CD4-positive, alpha-beta T cell treated with Interleukin-6 for 4 hours (primary cell): ENCODE results near the gene ONECUT2.
A peak's percentile ranks its signal among the peaks of the same experiment; 100 is the strongest.
"Not testable (repeated sequence)": the region's sequence is repeated elsewhere in the genome, so short reads cannot be mapped to it uniquely, and the experiment has no call there.

Source experiments
- DNase-seq: peaks from one replicate; pipeline ENCODE4 v3.0.0-alpha.2; 2020; ENCODE audit warnings: mixed read lengths

Gene ONECUT2

GRCh38 chr18:57434536-57435494 is at the start of gene ONECUT2:
ONECUT2 (plus strand) TSS chr18:57435374; CDS start chr18:57435717, 343 bp downstream.
- DNase-seq = peak; percentile 55

GRCh38 chr18:57389271-57389670 is 45.9 kb upstream of the ONECUT2 start:
- DNase-seq = no peak

GRCh38 chr18:57390044-57390443 is 45.1 kb upstream of the ONECUT2 start:
- DNase-seq = no peak

GRCh38 chr18:57394749-57395148 is 40.4 kb upstream of the ONECUT2 start:
- not testable (repeated sequence) for DNase-seq

GRCh38 chr18:57396831-57397230 is 38.3 kb upstream of the ONECUT2 start:
- not testable (repeated sequence) for DNase-seq

GRCh38 chr18:57397440-57398132 is 37.6 kb upstream of the ONECUT2 start:
- DNase-seq = no peak

GRCh38 chr18:57404345-57404744 is 30.8 kb upstream of the ONECUT2 start:
- no peak for DNase-seq

GRCh38 chr18:57409650-57410049 is 25.5 kb upstream of the ONECUT2 start:
- no peak for DNase-seq

- DNase-seq = no peak
These were observed 24.4 kb upstream of the ONECUT2 start for GRCh38 chr18:57410749-57411148.

GRCh38 chr18:57416542-57416941 is 18.6 kb upstream of the ONECUT2 start:
- no peak for DNase-seq

GRCh38 chr18:57422313-57422872 is 12.8 kb upstream of the ONECUT2 start:
- DNase-seq = no peak

GRCh38 chr18:57423821-57424220 is 11.4 kb upstream of the ONECUT2 start:
- DNase-seq = no peak

- DNase-seq = no peak
These were observed 10.1 kb upstream of the ONECUT2 start for GRCh38 chr18:57425096-57425495.

GRCh38 chr18:57426187-57426586 is 9.0 kb upstream of the ONECUT2 start:
- DNase-seq = no peak

- no peak for DNase-seq
These were observed 7.6 kb upstream of the ONECUT2 start for GRCh38 chr18:57427429-57428201.

- no peak for DNase-seq
These were observed 6.7 kb upstream of the ONECUT2 start for GRCh38 chr18:57428221-57429150.

- no peak for DNase-seq
These were observed 5.8 kb upstream of the ONECUT2 start for GRCh38 chr18:57429167-57430078.

- DNase-seq = no peak
These were observed 4.8 kb upstream of the ONECUT2 start for GRCh38 chr18:57430079-57431001.

GRCh38 chr18:57431002-57431382 is 4.2 kb upstream of the ONECUT2 start:
- no peak for DNase-seq
